HG02759 (cell line): Measurements from ENCODE around the gene SLC16A10.
"Not testable (repeated sequence)": the region's sequence is repeated elsewhere in the genome, so short reads cannot be mapped to it uniquely, and the experiment has no call there.

Experiments used
- ATAC-seq: cut with Tn5 transposase; IDR thresholded peaks from one replicate; pipeline ENCODE4 v1.9.1; 2021; ENCODE audit warnings: mild to moderate bottlenecking, moderate library complexity; ENCODE audit not compliant: unreplicated experiment

SLC16A10 gene

DNA sequence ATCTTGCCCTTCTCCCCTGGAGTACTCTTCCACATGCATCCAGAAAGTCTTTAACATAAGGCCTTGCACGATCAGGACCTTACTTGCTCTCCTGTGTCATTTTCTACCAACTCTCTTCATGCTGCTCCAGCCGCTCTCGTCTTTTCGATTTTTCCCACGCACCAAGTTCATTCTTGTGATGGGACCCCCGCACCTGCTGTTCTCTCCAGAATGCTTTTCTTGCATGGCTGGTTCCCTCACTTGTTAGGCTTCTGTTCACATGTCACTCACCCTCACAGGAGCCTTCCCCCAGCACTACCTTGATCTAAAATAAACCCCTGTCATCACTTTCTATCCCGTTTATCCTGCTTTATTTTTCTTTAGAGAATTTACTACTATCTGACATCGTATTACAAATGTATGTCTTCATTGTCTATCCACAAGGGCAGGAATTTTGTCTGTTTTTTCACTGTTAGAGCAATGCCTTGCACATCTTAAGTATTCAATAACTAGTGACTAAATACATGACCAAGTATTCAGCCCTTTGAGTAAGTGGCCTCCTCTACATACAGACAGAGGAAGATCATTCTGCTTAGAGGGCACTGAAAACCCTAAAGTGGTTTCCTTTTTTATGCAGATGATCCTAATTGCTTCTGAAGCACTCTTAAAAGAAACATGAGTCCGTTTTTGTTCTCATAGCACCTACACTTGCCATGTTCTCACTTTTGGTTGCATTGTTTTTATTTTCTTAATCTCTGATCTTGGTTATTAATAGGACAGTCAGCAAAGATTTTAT lies 166.9 kb downstream of the SLC16A10 start:
- no peak for ATAC-seq

DNA sequence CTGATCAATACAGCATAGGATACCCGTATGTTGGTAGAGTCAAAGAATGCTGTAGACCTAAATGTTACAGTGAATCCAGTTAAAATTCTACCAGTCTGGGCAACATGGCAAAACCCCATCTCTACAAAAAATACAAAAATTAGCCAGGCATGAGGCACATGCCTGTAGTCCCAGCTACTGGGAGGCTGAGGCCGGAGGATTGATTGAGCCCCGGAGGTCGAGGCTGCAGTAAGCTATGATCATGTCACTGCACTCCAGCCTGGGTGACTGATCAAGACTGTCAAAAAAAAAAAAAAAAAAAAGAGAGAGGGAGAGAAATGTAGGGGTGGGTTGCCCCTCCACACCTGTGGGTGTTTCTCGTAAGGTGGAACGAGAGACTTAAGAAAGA lies 167.5 kb downstream of the SLC16A10 start:
- no peak for ATAC-seq

DNA sequence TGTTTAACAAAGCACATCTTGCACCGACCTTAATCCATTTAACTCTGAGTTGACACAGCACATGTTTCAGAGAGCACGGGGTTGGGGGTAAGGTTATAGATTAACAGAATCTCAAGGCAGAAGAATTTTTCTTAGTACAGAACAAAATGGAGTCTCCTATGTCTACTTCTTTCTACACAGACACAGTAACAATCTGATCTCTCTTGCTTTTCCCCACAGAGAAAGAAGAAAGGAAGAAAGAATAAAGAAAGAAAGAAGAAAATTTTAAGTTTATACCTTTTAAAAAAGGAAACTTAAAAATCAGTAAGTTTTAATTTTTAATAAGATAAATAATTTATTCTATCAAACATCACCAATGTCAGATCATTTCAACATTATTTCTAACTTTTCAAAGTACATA lies 168.5 kb downstream of the SLC16A10 start:
- not testable (repeated sequence) for ATAC-seq

GRCh38 chr6:111256646-111257045 lies 169.3 kb downstream of the SLC16A10 start:
- ATAC-seq, result no peak

DNA sequence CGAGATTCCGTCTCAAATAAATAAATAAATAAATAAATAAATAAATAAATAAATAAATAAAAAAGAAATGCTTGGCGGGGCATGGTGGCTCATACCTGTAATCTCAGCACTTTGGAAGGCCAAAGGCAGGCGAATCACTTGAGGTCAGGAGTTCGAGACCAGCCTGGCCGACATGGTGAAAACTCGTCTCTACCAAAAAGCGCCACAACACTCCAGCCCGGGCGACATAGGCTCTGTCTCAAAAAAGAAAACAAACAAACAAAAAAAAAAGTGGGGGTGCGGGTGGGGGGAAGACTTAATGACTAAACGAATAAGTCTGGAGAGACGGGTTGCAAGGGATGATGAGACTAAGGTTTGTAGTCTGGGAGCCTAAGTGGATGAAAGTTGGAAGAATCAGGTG lies 170.7 kb downstream of the SLC16A10 start:
- ATAC-seq, result no peak

DNA sequence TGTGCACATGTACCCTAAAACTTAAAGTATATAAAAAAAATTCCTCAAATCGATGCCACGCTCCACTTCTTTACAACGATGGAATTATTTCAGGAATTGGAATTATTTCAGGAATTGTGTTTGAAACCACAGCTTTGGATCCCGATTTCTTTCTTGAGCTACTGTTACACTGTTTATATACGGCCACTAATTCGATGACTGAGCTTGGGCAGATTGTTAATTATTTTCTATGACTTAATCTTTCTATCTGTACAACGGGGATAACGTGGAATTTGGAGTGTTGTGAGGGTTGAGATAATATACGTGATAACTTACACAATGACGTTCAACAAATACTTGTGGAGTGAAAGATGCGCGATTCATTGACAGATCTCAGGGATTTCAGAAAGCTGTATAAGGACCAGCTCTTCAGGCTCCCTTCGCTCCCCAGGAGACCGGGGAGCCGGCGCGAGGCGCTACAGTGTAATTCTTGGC lies 171.3 kb downstream of the SLC16A10 start:
- no peak for ATAC-seq

- ATAC-seq, result peak; percentile 99
These were observed 172.0 kb downstream of the SLC16A10 start for GRCh38 chr6:111259089-111259831.

DNA sequence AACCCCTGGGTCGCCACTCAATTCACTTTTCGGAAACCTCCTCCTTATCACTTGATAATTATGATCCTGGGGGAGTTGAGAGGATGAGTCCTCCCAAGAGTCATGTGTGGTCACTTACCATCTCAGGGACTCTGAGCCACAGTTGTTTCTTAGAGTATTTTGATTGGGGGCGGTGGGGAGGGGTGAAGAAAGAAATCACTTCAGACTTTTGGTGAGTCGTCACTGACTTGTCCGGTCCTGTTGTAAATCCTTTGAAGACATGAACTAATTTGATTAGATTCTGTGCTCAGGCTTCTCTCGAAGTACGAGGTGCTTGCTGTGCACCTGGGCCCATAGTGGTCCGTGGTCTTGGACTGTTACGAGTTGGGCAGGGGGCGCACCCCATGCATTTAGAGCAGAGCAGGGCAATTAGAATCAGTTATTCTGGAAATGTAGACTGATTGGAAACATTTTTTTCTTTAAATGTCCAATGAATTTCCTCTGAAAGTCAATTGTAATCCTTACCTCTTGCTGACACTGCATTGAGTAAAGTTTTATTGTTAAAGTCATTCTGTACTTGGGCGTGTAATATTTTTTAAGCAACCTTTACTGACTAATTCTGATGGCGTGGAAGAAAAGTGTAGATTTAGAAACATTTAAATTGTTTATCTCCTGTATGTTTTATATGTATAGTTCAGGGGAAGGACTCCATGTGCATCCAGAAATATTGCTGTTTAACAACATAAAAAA lies 173.4 kb downstream of the SLC16A10 start:
- ATAC-seq, result no peak

DNA sequence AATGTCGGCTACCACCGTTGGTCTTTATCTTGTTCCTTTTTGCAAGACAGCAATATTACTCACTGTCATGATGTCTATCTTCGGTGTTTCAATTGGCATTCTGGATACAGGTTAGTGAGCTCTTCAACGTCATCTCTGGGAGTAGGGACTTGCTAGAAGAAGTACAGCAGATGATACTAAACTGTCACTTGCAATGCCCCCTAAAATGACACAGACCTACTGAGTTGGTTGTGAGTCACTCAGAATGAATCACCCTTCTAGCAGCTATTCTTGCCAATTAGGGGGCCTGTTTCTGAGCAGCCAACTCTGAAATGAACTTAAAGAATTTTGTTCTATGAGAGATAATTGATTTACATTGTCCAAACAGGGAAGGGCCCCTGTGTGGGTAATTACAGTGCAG lies 176.5 kb downstream of the SLC16A10 start:
- ATAC-seq, result no peak

DNA sequence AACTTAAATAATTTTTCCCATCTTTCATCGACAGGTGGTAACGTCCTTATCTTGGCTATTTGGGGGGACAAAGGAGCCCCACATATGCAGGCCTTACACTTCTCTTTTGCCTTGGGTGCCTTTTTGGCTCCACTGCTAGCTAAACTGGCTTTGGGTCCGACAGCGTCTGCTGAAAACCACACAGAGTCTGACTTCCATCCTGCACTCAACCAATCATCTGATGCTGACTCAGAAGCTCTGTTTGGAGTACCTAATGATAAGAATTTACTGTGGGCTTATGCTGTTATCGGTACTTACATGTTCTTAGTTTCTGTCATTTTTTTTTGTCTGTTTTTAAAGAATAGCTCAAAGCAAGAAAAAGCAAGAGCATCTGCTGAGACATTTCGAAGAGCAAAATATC lies 178.5 kb downstream of the SLC16A10 start:
- no peak for ATAC-seq

DNA sequence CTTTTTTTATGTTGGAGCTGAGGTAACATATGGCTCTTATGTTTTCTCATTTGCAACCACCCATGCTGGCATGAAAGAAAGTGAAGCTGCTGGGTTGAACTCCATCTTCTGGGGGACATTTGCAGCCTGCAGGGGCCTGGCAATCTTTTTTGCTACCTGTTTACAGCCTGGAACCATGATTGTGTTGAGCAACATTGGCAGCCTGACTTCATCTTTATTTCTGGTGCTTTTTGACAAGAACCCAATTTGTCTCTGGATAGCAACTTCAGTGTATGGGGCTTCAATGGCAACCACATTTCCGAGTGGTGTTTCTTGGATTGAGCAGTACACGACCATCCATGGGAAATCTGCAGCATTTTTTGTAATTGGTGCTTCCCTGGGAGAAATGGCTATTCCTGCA lies 179.0 kb downstream of the SLC16A10 start:
- ATAC-seq, result no peak

DNA sequence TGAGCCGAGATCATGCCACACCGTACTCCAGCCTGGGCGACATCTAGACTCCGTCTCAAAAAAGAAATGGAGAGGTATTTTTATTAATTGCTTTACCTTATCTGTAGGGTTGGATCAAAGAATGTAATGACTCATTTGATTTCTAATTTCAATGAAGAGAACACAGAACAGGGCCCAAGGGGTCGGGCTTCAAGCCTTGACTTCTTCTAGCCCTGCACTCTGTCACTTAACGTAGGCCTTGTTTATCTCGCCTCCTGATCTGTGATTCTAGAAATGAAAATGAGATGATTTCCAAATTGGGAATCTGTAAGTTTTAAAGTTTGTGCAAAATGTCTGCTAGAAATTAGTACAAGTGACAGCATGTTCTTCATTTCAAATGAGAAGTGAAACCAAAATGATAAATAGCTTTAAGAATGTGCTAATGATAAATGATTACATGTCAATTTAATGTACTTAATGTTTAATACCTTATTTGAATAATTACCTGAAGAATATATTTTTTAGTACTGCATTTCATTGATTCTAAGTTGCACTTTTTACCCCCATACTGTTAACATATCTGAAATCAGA lies 180.5 kb downstream of the SLC16A10 start:
- no peak for ATAC-seq

DNA sequence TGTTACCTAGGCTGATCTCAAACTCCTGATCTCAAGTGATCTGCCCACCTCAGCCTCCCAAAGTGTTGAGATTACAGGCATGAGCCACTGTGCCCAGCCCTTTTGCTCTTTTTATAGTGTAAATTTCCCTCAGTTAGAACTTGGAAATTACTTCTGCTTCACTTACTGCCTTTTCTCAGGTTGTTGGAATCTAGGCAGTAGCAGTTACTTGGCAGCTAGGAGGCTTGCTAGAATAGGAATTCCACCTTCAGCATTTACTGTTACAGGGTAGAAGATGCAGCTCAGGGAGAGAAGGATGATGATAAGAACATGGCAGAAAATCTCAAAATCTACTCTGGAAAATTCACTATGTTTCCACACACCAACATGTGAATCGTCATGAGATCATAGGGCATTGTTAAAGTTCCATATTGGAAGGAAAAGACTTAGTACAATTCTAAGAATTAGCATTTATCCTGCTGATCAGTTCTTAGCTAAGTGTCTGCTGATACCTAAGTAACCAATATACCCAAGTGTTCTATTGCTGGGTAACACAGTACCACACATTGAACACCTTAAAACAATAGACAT lies 182.2 kb downstream of the SLC16A10 start:
- ATAC-seq, result no peak

DNA sequence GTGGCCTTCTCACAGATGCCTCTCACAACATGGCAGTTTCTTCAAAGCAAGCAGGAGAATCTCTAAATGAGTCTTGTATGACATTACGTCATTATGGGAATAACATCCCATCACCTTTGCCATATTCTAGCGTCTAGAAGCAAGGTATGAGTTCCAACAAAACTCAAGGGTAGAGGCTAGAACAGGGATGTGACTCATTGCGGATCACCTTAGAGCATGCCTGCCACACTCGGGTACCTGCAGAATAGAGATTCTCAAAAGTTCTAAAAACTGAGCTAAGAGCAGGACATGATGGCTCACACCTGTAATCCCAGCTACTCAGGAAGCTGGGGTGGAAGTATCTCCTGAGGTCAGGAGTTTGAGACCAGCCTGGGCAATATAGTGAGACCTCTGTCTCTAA lies 182.8 kb downstream of the SLC16A10 start:
- ATAC-seq, result no peak

DNA sequence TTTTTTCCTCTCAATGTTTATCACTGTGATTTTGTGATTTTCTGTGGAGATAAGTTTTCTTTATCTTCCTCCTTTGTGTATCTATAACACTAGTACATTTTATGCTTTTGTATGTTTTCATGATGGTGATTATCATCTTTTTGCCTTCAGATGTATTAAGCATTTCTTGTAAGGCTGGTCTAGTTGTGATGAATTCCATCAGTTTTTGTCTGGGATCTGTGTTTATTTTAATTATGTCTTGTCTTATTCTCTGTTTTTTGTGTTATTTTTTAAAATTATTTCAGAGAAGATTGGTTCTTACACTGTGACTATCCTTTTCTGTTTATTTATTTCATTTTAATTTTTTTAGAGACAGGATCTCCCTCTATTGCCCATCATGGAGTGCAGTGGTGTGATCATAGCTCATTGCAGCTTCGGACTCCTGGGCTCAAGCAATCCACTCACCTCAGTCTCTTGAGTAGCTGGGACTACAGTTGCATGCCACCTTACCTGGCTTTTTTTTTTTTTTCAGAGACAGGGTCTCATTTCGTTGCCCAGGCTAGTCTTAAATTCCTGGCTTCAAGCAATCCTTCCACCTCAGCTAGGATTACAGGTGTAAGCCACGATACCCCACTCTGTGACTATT lies 187.4 kb downstream of the SLC16A10 start:
- ATAC-seq, result no peak

GRCh38 chr6:111276335-111276734 lies 189.0 kb downstream of the SLC16A10 start:
- no peak for ATAC-seq

DNA sequence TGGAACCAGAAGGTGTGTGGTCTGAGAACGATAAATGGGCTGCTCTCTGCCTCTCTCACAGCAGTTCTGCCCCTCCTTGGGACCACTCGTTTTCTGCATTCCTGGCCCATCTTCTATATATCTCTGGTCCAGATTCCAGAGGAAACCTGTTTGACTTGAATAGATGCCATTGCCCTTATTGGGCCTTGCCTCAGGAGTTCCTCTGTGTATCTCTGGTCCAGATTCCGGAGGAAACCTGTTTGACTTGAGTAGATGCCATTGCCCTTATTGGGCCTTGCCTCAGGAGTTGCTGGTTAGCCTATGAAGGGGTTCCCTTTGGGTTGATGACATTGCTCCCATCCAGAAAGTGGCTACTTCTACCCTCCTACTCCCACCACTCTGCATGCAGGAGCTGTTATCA lies 189.4 kb downstream of the SLC16A10 start:
- ATAC-seq, result no peak

DNA sequence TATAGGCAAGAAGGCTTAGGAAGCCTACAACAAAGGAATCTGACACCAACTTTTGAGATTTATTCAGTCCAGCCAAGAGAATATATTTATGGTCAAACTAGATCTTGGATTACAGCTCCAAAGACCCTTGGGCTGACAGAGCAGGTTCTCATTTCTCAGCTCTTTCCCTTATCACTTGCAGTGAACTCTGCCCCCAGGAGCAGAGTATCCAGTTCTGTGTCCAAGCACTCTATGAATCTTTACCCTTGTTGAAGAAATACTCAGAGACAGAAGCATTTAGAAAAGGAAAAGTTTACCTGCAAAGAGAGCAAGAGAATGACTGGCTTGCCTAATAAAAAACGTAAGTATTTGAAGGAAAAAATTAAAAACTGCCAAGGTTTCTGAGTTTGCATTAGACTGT lies 190.5 kb downstream of the SLC16A10 start:
- no peak for ATAC-seq

- ATAC-seq, result no peak
These were observed 191.4 kb downstream of the SLC16A10 start for GRCh38 chr6:111278731-111279130.

- ATAC-seq, result no peak
These were observed 193.2 kb downstream of the SLC16A10 start for GRCh38 chr6:111280445-111280955.
